Kidney tubule cell (primary cell): ENCODE results near the gene ST6GALNAC1.

Experiments
- DNase-seq: peaks from one replicate; pipeline ENCODE4 v3.0.0-alpha.2; 2018; ENCODE audit warnings: low spot score

The ST6GALNAC1 gene

GRCh38 chr17:76643553-76644148, at the start of gene ST6GALNAC1:
TSS of gene ST6GALNAC1 (minus strand) at chr17:76643757. CDS start at chr17:76643638, 119 bp downstream.
- DNase-seq: no peak

- DNase-seq: no peak
These were observed 48.0 kb upstream of the ST6GALNAC1 start for GRCh38 chr17:76691379-76692191.

- DNase-seq: no peak
These were observed 47.2 kb upstream of the ST6GALNAC1 start for GRCh38 chr17:76690596-76691280.

GRCh38 chr17:76689859-76690258, 46.3 kb upstream of the ST6GALNAC1 start:
- no peak for DNase-seq

- peak; percentile 76 for DNase-seq
These were observed 44.6 kb upstream of the ST6GALNAC1 start for GRCh38 chr17:76688165-76688622.

GRCh38 chr17:76687298-76688164, 44.0 kb upstream of the ST6GALNAC1 start:
- DNase-seq: no peak

GRCh38 chr17:76686538-76687297, 43.2 kb upstream of the ST6GALNAC1 start:
- DNase-seq: peak; percentile 69

GRCh38 chr17:76685846-76686245, 42.3 kb upstream of the ST6GALNAC1 start:
- DNase-seq: no peak

- no peak for DNase-seq
These were observed 41.8 kb upstream of the ST6GALNAC1 start for GRCh38 chr17:76685366-76685765.

GRCh38 chr17:76684756-76685155, 41.2 kb upstream of the ST6GALNAC1 start:
- no peak for DNase-seq

- no peak for DNase-seq
These were observed 40.6 kb upstream of the ST6GALNAC1 start for GRCh38 chr17:76683921-76684745.

GRCh38 chr17:76683011-76683755, 39.6 kb upstream of the ST6GALNAC1 start:
- no peak for DNase-seq

GRCh38 chr17:76682296-76682695, 38.7 kb upstream of the ST6GALNAC1 start:
- DNase-seq: no peak

GRCh38 chr17:76681222-76682137, 37.9 kb upstream of the ST6GALNAC1 start:
- peak; percentile 60 for DNase-seq

GRCh38 chr17:76679239-76679638, 35.7 kb upstream of the ST6GALNAC1 start:
- DNase-seq: no peak

- DNase-seq: no peak
These were observed 34.8 kb upstream of the ST6GALNAC1 start for GRCh38 chr17:76678330-76678729.

- DNase-seq: no peak
These were observed 33.8 kb upstream of the ST6GALNAC1 start for GRCh38 chr17:76677406-76677805.

- no peak for DNase-seq
These were observed 33.1 kb upstream of the ST6GALNAC1 start for GRCh38 chr17:76676629-76677028.
